Gastrocnemius medialis (tissue), 4 donors: ENCODE results near the gene GPC6. TPM values are rescaled to one million over a fixed set of nuclear protein-coding genes. Genes with fewer than 3 reads are reported as not detected.

Experiments
- ATAC-seq, 2 donors: fragments of 150-250 bp; one replicate each; pipeline ENCODE4 v1.9.1; 2016
- DNase-seq, 2 donors: peaks; one replicate each; pipeline ENCODE4 v3.0.0-alpha.2; 2019
- H3K27ac ChIP-seq, 4 donors: fragments of 200-600 bp; sonication (generic); 1 replicate in 1 of 4; 2 replicates in 3 of 4; pipeline ENCODE4 v1.5.1; 2016 to 2018; ENCODE audit warnings: mild to moderate bottlenecking in 2 of 4, moderate library complexity in 1 of 4
- H3K27me3 ChIP-seq, 3 donors: fragments of 200-600 bp; sonication (generic) in 2 of 3; 1 replicate in 1 of 3; 2 replicates in 2 of 3; pipeline versions ENCODE4 v1.5.1 to v1.6.0; 2016 to 2019; ENCODE audit warnings: mild to moderate bottlenecking in 1 of 3, moderate library complexity in 1 of 3
- H3K36me3 ChIP-seq, 2 donors: fragments of 200-600 bp; sonication (generic) in 1 of 2; one replicate each; pipeline ENCODE4 v1.5.1; 2017 to 2018
- H3K4me1 ChIP-seq, 2 donors: fragments of 200-600 bp; sonication (generic) in 1 of 2; one replicate each; pipeline ENCODE4 v1.5.1; 2016 to 2017; ENCODE audit warnings: mild to moderate bottlenecking in 2 of 2
- H3K4me3 ChIP-seq, 4 donors: fragments of 200-600 bp; sonication (generic) in 3 of 4; 1 replicate in 1 of 4; 2 replicates in 3 of 4; pipeline ENCODE4 v1.5.1; 2016 to 2019; ENCODE audit warnings: mild to moderate bottlenecking in 2 of 4
- H3K9me3 ChIP-seq, 3 donors: fragments of 200-600 bp; sonication (generic) in 2 of 3; 1 replicate in 1 of 3; 2 replicates in 2 of 3; pipeline ENCODE4 v1.5.1; 2016 to 2019
- CTCF ChIP-seq, 5 experiments: fragments of 450-650 bp in 3 of 5; fragments of 200-600 bp in 2 of 5; sonication (generic) in 2 of 5; IDR thresholded peaks in 4 of 5; conservative IDR thresholded peaks in 1 of 5; 1 replicate in 4 of 5; 2 replicates in 1 of 5; pipeline ENCODE4 v1.5.1; 2016 to 2019; ENCODE audit warnings: antibody characterized with exemption in 5 of 5, mild to moderate bottlenecking in 3 of 5, moderate library complexity in 3 of 5
- POLR2A ChIP-seq, 2 donors: fragments of 450-650 bp; IDR thresholded peaks; one replicate each; pipeline ENCODE4 v1.6.1; 2017; ENCODE audit warnings: antibody characterized with exemption in 2 of 2, mild to moderate bottlenecking in 2 of 2, moderate library complexity in 2 of 2
- in situ Hi-C, 4 donors: fragments of 200-750 bp; cut with MboI; loops; one replicate each; pipeline versions ENCODE4 v1.15.0 to v1.8.0; 2017; ENCODE audit warnings: low sequenced_read_pairs in 4 of 4
- intact Hi-C: fragments of 100-400 bp; cut with DNase I; formaldehyde crosslinking; loops from one replicate; pipeline ENCODE4 v1.15.1; 2023; ENCODE audit warnings: low total_unique reads
- total RNA-seq, 4 donors: library from RNA; depleted of rRNA; stranded (reverse); fragments of >200 nt; gene quantifications; one replicate each; pipeline versions ENCODE4 v1.1.0 to v1.2.3, GENCODE V29; 2016

The GPC6 gene
- total RNA-seq, 4 donors from 2014 or later: 0.47 to 0.88 (median 0.59) TPM

DNA sequence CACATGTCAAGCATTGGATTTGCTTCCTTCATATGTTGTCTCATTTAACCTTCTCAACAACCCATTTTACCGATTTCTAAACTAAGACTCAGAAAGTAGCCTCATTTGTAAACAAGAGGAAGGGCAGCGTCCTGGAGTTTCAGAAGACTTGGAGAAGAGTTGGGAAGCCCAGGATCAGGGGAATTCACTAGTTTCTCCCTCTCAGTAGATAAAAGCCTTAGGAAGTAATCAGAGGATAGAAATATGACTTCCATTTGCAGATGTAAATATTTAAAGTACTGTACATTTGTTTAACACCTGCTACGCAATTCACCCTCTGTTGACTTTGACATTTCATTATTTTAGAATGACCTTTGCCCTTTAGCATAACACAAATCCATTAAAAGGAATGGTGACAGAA, 1036.4 kb downstream of the GPC6 start:
- H3K4me1 ChIP-seq: no peaks in the 10 kb centered on the region
- intact Hi-C loops (no loop called here), in situ Hi-C loops (no loop called here)

GRCh38 chr13:94267581-94268366, 1041.2 kb downstream of the GPC6 start:
- TF ChIP-seq POLR2A (IDR thresholded peaks at IDR 0.05) (no peak), CTCF (IDR thresholded peaks at IDR 0.05 in 4 of 5, conservative IDR thresholded peaks at IDR 0.05 in 1 of 5) (no peak)
- no peaks in the 10 kb centered on the region for H3K36me3 ChIP-seq
- H3K9me3 ChIP-seq: no peaks in the 10 kb centered on the region
- ATAC-seq: no peak
- H3K4me1 ChIP-seq: no peaks in the 10 kb centered on the region
- H3K27ac ChIP-seq: no peak overlapping the region
- in situ Hi-C loops (no loop called here), intact Hi-C loops (no loop called here)
- no peaks in the 10 kb centered on the region for H3K27me3 ChIP-seq
- no peak for DNase-seq
- H3K4me3 ChIP-seq: no peak overlapping the region

More for the DNA sequence above, 1036.4 kb downstream of the GPC6 start:
- DNase-seq (no peak), ATAC-seq (no peak)
- no peaks in the 10 kb centered on the region for H3K9me3 ChIP-seq
- H3K4me3 ChIP-seq: no peak overlapping the region
- H3K27me3 ChIP-seq: no peaks in the 10 kb centered on the region
- no peak overlapping the region for H3K27ac ChIP-seq
- no peaks in the 10 kb centered on the region for H3K36me3 ChIP-seq
- TF ChIP-seq CTCF (IDR thresholded peaks at IDR 0.05 in 4 of 5, conservative IDR thresholded peaks at IDR 0.05 in 1 of 5): no peak
- TF ChIP-seq POLR2A (IDR thresholded peaks at IDR 0.05): no peak

DNA sequence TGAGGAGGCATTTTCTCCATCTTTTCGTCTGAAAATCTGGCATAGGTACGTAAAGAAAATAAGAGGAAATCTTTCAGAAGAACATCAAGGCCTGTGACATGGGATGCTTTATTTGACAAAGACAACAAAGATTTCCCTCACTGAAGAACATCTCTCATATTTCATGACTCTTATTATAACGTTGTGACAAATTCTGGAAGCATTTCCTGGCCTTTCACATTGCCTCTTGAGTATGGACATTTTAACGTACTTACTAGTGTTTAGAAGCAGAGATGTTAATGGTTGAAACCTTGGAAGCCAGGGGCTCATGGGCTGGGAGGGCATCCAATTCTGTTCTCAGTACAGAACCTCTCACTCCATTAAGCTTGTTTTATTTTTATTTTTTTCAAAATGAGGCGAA, 1042.1 kb downstream of the GPC6 start:
- in situ Hi-C loops (no loop called here), intact Hi-C loops (no loop called here)
- Histone ChIP-seq H3K27me3 (no peaks in the 10 kb centered on the region), H3K9me3 (no peaks in the 10 kb centered on the region), H3K4me1 (no peaks in the 10 kb centered on the region), H3K36me3 (no peaks in the 10 kb centered on the region), H3K27ac (no peak overlapping the region), H3K4me3 (no peak overlapping the region)
- DNase-seq (no peak), ATAC-seq (no peak)
- TF ChIP-seq CTCF (IDR thresholded peaks at IDR 0.05 in 4 of 5, conservative IDR thresholded peaks at IDR 0.05 in 1 of 5) (no peak), POLR2A (IDR thresholded peaks at IDR 0.05) (no peak)

- Histone ChIP-seq H3K4me3 (no peak overlapping the region), H3K36me3 (no peaks in the 10 kb centered on the region), H3K27me3 (no peaks in the 10 kb centered on the region), H3K9me3 (no peaks in the 10 kb centered on the region), H3K27ac (no peak overlapping the region), H3K4me1 (no peaks in the 10 kb centered on the region)
- no peak for ATAC-seq
- in situ Hi-C loops: no loop called here
- intact Hi-C loops: no loop called here
- no peak for DNase-seq
- no peak for TF ChIP-seq CTCF (IDR thresholded peaks at IDR 0.05 in 4 of 5, conservative IDR thresholded peaks at IDR 0.05 in 1 of 5)
- TF ChIP-seq POLR2A (IDR thresholded peaks at IDR 0.05): no peak
These were observed 1043.0 kb downstream of the GPC6 start for GRCh38 chr13:94269557-94269956.

DNA sequence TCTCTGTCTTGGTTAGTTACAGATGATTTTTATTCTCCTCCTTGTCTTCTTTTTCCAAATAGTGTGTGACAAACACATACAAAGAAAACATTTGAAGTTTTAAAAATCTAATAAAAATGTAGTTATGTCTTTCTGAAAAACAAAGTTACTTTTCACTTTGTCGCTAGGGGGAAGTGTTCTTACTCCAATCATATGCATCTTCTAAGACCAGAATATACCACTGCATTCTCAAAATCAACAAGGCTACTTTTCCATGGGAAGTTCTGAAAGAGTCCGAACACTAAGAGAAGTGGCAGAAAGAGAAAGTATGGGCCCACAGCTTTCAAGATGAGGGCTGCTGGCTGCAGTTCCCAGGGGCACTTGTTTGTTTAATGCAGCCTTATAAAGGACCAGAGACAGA, 1043.9 kb downstream of the GPC6 start:
- Histone ChIP-seq H3K4me1 (no peaks in the 10 kb centered on the region), H3K27ac (no peak overlapping the region), H3K9me3 (no peaks in the 10 kb centered on the region), H3K4me3 (no peak overlapping the region), H3K36me3 (no peaks in the 10 kb centered on the region), H3K27me3 (no peaks in the 10 kb centered on the region)
- intact Hi-C loops (no loop called here), in situ Hi-C loops (no loop called here)
- ATAC-seq (no peak), DNase-seq (no peak)
- TF ChIP-seq POLR2A (IDR thresholded peaks at IDR 0.05) (no peak), CTCF (IDR thresholded peaks at IDR 0.05 in 4 of 5, conservative IDR thresholded peaks at IDR 0.05 in 1 of 5) (no peak)
